Stimulated activated CD8-positive, alpha-beta memory T cell treated with anti-CD3 and anti-CD28 coated beads, Interleukin-12 subunit alpha, Interleukin-12 subunit beta, amount 100 ng/mL, for 4 hours (primary cell): ENCODE measurements around the gene CAPN8.

Experiments used
- DNase-seq: peaks from one replicate; pipeline ENCODE4 v3.0.0-alpha.2; 2020; ENCODE audit warnings: low read depth

CAPN8 gene

DNA sequence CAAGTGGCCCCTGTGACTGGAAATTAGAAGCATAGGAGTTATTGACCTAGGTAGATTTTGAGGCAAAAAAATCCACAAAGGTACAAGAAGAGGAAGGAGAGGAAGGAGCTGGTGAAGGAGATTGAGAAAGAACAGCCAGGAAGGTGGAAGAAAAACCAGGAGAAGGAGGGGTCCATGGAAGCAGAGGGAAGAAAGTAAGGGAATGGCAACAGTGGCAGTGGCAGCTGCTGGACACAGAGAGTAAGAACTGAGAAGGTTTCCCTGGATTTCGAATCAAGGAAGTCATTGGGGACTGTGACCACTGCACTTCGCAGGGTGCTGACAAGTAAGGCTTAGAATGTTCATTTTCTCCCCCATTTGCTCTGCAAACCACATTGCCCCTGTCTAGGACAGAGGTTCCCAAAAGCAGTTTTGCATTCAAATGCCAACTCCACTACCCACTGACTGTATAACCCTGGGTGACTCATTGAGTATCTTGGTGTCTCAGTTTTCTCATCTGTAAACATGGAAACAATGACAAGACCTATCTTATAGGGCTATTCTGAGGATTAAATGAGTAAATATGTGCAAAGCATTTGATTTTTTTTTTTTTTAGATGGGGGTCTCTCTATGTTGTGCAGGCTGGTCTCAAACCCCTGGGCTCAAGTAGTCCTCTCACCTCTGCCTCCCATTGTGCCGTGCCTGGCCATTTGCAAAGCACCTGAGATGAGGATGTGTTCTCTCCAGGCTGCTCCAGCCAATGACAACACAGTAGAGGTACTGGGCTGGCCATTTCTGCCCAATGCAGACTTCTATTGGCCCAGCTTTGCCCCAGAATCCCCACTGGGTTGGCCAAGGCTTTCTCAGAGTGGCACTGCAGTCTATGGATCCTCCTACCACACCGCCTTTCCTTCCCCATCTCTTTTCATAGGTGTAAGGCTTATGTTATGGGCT, 37.5 kb upstream of the CAPN8 start:
- no peak for DNase-seq

DNA sequence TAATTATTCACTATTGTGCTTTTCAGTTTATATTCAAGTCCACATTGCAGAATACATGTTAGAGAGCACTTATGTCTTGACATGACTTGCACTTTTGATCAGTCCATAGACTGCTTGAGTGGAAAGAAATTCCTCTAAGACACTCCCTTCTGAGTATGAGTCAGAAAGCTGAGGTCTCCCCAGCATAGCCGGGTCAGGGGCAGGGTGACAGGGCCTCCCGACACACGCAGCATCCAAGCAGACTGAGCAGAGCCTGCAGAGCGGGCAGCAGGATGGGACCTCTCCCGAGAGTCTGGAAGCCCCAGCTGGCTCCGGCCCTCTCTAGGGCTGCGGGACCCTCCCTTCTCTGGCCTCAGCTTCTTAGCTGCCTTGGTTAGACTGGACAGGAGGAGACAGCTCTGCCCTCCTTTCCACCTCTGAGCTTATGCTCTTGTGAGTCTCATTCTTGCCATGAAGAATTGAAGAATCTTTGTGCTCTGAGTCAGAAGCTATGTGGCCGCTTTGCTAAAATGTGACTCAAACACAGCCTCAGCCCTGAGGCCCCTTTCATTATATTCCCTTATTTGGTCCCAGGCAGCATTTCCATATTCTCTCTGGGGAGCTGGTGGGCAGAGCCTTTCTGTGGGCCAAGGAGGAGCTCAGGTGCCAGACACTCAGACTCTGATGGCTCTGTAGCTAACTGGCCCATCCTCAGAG, 35.6 kb upstream of the CAPN8 start:
- DNase-seq: no peak

DNA sequence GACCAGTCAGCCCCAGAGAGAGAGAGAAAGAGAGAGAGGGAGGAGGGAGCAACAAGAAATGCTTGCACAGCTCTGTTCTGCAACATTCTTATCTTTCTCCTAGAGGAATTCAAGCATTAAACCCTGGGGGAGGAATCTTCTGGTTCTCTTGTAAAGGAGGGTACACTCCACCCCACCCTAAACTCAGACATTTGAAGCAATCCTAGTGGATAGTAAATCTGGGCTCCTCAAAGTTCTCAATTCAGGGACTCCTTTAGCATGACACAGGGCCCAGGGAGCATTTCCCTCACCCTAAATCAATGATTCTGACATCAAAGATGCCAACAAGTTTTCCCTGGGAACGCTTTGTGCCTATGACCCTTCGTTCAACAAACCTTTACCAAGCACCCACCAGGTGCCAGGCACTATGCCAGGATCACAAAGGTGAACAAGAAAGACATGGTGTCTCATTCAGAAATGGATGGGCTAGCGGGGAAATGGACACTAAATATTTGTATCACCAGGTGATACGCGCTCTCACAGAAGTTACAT, 35.0 kb upstream of the CAPN8 start:
- no peak for DNase-seq

DNA sequence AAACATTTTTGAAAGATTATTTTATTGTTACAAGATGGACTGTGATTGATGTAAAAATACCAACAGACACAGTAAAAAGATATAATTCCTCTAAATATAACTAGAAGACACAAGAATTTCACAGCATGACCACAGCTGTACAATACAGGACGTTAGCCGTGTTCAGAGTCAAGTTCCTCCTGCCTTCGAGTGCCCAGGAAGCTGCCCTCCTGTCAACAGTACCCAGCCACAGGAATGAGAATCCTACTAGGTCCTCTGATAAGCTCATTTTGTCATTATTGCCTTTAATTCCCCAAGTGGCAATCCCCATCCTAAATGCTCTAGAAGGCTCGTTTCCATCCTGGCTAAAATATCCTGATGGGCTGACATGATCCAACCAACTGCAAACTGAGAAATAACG, 30.4 kb upstream of the CAPN8 start:
- DNase-seq: no peak

DNA sequence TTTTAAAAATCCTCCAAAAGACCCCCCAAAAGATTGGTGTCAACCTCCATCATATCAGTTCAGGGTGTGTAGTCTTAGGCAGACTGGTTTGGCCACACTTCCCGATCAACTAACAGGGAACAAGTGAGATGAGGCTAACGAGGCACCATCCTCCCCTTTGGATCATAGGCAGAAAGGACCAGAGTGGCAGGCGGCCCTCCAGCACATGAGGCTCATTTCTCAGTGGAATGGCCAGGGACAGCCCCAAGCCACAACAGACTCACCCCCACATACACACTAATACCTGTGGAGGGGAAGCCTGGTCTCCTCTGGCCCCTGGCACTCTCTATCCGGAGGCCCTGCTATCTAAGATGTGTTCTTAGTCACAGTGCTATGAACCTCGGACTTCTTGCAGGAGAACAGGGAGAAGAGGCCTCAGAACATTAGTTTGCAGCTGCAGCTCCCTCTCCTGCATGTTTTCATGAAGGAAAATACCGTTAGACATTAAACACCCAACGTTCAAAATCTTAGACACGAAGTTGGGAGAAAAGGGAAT, 29.6 kb upstream of the CAPN8 start:
- DNase-seq: no peak

DNA sequence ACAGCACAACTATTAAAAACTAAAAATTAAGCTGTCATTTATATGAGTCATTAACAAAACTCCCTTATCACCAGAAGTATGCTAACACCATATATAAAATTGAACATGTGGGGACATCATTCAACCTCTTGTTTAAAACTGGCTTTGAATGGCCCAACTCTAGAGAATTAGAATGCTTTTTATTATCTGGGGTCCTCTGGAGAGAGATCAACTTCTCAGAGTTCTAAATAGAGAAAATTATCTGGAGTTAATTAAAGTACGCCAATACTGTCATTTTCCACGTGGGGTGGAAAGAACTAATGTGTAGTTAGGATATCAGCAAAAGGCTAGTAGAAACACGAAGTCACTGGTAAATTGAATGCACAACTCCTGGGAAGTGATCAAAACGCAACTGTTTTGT, 25.6 kb upstream of the CAPN8 start:
- no peak for DNase-seq

DNA sequence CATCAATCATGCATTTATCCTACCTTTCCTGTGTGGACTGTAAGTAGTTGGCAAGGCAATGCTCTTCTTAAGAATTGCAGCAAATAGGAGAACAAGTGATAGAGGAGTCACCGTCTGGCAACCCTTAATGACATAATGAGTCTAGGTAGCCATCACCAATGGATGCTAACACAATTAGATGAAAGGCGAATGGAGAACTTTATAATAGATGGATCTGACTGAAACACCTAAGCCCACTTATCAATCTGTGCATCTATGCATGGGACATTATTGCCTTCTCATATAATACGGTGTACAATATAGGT, 18.9 kb upstream of the CAPN8 start:
- DNase-seq: no peak

DNA sequence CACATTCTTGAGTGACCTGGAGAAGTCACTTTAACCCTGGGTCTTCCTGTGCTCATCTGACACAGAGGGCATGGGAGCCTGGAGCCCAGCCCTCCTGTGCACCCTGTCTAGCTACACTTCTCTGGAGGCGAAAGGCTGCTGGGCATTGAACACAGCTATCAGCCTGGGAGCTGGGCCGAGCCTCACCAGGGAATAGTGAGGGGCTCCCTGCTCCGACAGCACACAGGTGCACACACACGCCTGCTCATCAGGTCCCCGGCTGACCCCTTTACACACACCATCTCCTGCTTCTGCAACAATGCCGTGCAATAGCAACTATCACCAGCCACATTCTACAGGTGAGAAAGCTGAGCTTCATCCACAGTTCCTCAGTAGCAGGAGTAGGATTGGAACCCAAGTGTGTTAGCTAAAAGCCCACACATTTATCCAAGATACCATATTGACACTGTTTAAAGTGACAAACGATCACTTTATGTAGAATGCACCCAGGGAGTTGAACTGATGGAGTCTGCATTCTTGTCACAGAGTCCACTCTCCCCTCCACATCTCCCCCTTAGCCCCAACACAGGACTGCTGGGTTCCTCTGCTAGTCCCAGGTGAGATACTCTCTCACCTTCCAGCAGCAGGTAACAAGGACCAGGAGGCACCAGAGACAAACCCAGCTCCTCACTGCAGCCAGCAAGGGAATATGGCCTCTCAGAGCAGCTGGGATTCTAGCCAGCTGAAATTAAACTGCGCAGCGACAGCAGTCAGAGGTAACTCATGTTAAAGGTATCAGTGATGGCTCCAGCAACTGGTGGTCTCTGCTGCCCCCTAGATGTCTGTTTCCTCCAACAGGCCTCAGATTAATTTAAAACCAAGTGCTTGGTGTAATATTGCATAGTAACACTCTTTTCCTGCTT, 18.3 kb upstream of the CAPN8 start:
- peak; percentile 13 for DNase-seq

DNA sequence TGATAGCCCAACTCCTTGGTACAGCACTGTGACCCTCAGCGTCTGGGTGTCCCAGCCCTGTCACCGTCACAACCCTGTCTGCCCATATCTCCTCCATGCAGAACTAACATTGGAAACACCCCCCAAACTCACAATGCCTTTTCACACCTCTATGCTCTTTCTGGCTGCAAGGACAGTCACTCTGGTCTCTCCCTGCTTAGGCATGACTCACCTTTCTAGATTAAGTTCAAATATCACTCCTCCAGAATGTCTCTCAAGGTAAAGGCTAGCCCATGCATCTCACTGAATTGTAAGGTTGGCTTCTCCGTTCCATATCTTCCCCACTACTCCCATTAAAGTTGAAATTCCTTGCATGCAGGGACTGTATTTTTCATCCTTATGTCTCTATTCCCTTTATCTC, 17.0 kb upstream of the CAPN8 start:
- DNase-seq: no peak

DNA sequence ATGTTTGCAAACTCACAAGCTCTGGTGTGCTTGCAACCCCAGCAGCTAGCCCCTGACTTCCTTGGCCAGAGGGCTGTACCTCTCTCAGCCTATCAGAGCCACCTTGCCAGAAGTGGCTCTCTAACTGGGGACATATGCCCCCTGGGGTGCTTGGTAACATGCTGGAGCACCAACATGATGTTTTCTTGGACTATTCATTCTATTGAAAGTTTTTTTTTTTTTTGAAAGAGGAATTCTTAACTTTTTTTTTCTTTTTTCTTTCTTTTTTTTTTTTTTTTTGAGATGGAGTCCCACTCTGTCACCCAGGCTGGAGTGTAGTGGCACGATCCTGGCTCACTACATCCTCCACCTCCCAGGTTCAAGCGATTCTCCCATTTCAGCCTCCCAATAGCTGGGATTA, 14.7 kb upstream of the CAPN8 start:
- DNase-seq: no peak

DNA sequence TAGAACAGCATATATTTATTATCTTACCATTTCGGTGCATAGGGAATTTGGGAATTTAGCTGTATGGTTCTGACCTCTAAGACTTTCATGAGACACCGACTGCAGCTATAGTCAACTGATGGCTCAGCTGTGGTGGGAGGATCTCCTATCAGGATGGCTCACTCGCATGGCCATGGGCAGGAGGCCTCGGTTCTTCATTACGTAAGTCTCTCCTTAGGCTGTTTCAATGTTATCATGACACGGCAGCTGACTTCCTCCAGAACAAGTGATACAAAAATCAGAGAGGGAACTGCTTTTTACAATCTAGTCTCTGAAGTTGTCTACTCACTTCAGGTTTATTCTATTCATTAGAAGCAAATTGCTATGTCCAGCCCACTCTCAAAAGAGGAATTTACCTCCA, 13.3 kb upstream of the CAPN8 start:
- no peak for DNase-seq

DNA sequence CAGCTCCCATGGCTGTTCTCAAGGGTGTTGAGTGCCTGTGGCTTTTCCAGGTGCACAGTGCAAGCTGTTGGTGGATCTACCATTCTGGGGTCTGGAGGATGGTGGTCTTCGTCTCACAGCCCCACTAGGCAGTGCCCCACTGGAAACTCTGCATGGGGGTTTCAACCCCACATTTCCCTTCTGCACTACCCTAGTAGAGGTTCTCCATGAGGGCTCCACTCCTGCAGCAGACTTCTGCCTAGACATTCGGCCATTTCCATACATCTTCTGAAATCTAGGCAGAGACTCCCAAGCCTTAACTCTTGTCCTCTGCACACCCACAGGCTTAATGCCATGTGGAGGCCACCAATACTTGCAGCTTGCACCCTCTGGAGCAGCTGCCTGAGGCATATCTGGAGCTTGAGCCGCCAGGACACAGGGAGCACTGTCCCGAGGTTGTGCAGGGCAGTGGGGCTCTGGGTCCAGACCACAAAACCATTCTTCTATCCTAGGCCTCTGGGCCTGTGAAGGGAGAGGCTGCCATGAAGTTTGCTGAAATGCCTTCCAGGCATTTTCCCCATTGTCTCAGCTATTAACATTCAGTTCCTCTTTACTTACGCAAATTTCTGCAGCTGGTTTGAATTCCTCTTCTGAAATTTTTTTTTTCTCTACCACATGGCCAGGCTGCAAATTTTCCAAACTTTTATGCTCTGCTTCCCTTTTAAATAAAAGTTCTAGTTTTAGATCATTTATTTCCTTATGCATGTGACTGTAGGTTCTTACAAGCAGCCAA, 8.8 kb upstream of the CAPN8 start:
- no peak for DNase-seq

DNA sequence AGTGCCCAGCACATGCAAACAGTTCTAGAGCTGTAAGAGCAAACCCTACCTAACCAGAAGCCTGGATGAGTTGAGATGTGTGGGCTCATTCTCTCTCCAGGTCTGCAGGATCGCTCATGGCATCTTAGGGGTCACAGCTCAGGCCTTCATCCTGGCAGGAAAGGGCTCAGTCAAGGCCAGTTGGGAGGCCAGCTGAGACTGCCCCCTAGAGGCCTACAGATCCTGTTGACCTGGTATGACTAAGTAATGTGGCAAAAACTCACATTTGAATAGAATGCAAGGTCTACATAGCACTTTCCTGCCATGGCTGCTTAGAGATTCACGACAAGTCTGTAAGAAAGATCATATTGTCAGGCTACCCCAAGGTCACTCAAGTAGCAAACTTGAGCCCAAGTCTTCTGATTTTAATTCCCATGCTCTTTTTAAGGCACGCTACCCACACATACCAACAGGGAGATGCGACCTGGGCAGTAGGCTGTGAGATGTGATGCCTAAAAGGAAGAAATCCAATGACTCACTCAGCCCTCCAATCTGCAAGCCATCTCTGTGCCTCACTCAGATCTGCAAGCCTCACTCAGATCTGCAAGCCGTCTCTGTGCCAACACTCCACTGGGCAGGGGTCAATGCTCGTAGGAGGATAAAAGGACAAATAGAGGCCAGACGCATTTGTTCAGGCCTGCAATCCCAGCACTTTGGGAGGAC, 5.1 kb upstream of the CAPN8 start:
- DNase-seq: no peak

DNA sequence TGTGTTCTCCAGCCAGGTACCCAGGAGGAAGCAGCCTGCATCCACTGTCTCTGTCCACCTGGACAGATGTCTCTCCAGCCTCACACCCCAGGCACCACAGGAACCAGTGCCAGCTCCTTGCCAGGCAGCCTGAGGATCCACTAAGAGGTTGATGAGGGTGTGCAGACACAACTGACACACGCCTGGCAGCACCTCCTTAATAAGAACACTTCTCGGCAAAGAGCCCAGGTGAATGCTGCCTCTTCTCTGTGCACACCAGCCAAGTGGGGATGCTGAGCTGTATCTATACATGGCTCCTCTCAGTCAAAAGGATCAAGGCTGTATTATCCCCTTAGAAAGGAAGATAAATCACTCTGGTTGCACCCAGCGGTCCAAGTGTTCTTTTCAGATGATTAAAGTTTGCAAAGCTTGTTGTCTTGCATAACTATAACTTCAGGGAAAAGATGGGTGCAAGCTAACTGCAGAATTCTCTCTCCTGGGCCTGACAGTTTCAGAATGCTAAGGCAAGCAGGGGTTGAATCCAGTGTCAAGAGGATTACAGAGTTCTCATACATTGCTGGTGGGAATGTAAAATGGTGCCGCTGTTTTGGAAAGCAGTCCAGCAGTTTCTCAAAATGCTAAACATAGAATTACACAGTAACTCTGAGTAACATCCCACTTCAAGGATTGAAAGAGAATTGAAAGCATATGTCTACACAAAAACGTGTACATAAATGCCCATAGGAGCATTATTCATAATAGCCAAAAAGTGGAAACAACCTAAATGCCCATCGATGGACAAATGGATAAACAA, 3.7 kb upstream of the CAPN8 start:
- no peak for DNase-seq

DNA sequence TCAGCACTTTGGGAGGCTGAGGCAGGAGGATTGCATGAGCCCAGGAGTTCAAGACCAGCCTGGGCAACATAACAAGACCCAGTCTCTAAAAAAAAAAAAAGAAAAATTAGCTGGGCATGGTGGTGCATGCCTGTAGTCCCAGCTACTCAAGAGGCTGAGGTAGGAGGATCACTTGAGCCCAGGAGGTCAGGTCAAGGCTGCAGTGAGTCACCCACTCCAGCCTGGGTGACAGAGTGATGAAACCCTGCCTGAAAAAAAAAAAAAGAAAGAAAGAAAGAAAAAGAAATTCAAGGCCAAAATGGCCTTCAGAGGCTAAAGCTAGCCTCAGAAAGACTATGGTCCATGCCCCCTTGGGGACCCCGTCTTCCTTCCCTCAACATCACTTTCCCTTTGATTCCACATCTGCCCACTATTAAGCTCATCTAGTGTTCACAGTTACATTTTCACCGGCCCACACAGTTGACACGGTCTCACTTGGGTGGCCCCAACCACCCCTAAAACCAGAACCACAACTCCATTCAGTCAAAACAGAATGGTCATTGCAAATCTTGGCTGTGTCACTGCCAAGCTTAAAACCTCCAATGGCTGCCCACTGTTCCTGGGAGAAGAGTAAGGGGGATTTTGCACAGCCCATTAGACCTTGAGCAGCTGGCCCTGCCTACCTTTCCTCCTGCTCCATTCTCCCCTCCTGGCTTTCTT, 2.1 kb upstream of the CAPN8 start:
- no peak for DNase-seq

DNA sequence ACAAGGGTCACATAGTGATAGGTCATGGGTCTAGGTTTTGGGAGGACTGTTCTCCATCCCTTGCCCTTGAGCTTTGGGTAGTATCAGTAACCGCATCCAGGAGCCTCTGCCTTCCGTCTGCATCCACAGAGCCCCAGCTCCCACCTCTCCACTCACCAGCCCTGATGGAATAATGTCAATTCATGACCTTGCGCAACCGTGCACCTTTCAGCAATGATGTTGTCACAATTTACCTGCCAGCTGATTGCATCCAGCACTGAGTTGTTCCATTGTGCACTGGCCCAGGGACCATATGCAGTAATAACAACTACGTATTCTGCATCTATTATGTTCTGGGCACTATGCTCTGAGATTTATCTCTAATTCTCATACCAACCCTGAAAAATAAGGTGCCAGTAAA, 1.4 kb downstream of the CAPN8 start:
- DNase-seq: no peak

DNA sequence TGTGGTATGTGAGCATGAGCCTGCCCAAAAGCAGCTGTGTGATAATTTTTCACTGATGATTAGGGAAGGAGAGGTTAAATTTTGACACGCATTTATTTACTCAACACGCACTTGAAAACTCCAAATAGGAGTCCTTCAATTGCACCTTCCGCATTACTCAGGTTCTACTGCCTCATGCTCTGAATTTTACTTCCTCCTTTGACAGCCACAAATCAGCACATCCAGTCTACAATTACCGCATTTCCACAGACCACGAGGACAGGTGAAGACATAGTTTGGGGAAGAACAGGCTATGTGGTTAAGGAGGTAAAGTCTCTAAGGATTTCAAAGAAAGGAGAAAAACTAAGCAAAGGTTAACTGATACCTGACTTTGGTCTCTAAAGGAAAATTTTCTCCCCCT, 2.6 kb downstream of the CAPN8 start:
- no peak for DNase-seq

DNA sequence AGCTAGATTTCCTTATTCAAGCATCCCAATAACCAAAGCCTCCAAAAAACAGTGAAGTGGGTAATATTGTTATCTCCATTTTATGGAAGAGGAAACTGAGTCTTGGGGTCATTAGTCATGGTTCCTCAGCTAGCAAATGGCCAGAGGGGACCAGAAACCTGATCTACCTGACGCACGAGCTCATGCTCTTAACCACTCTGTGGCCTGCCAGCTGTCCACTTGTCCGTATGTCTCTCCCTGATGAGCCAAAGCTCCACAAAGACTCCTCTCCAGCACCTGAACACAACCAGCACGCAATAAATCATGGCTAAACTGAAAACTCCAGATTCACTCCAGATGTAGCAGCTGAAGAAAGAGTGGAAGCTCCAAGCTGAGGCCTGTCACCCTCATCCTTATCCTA, 5.8 kb downstream of the CAPN8 start:
- DNase-seq: no peak

DNA sequence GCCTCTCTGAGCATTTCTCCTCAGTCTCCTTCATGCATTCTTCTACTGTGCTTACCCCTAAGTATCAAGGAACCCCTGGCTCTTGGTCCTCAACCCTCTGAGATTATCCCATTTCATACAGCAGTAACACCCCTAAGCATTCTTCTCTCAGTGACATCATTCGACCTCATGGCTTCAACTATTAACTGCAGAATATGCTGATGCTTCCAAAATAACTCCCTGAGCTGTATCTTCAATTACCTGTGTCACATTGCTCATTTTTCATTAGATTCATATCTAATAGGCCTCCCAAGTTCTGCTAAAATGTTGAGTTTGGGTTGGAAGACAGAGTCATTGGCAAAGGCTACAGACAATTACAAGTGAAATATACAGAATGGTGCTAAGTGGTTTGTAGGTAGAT, 7.5 kb downstream of the CAPN8 start:
- DNase-seq: no peak
